Measurements from ENCODE around the gene FGD2.

Gene FGD2

DNA sequence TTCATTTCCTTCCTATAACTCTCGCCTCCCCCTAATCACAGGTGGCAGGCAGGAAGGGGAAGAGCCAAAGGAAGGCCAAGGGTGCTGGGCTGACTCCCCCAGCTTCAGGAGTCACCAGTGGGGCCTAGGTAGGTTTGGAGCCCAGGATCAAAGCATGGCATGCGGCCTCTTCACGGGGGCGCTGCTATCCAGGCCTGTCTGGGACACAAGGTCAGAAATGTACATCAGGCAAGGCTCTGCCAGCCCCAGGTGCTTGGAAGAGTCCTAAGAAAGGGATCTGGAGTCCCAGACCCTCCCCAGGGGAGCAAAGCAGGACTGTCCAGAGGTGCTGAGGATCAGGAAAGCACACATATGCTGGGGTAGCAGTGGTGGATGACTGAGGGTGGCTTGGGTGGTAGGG lies 40.5 kb upstream of the FGD2 start:
- no peak for TF ChIP-seq ZNF274 (IDR thresholded peaks at IDR 0.05; ENCODE audit: low read depth, low read length)
- no peak overlapping the region for H3K4me3 ChIP-seq (ENCODE audit: low read length)

GRCh38 chr6:36967301-36967700 lies 38.2 kb upstream of the FGD2 start:
- no peak overlapping the region for H3K4me3 ChIP-seq (ENCODE audit: low read length)

GRCh38 chr6:36967757-36968156 lies 37.7 kb upstream of the FGD2 start:
- no peak overlapping the region for H3K4me3 ChIP-seq (ENCODE audit: low read length)
- no peak for TF ChIP-seq ZNF274 (IDR thresholded peaks at IDR 0.05; ENCODE audit: low read depth, low read length)

More at GRCh38 chr6:36967301-36967700, 38.2 kb upstream of the FGD2 start:
- TF ChIP-seq ZNF274 (IDR thresholded peaks at IDR 0.05; ENCODE audit: low read depth, low read length) = no peak

- H3K4me3 ChIP-seq (ENCODE audit: low read length) = no peak overlapping the region
- no peak for TF ChIP-seq ZNF274 (IDR thresholded peaks at IDR 0.05; ENCODE audit: low read depth, low read length)
These were observed 37.0 kb upstream of the FGD2 start for GRCh38 chr6:36968266-36968977.

DNA sequence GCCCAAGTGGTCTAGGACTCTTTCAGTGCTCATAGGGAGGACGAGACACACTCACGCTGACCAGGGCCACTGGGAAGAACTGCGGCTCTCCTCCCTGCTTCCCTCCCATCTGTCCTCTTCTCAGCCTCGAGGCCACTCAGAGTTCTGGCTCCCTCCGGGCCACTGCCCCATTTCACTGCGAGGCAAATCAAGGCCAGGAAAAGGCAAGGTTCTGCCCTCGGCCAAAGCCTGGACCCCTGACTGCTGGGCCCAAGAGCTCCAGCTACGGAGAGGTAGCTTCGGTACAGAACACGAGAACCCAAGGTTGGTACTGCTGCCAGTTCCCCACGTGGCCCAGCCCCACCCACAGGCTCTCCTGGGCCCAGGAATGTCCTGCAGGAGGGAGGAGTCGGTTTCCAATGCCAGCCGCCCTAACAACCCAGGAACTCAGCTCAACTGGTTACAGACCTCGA lies 36.2 kb upstream of the FGD2 start:
- TF ChIP-seq ZNF274 (IDR thresholded peaks at IDR 0.05; ENCODE audit: low read depth, low read length) = no peak
- H3K4me3 ChIP-seq (ENCODE audit: low read length) = no peak overlapping the region

DNA sequence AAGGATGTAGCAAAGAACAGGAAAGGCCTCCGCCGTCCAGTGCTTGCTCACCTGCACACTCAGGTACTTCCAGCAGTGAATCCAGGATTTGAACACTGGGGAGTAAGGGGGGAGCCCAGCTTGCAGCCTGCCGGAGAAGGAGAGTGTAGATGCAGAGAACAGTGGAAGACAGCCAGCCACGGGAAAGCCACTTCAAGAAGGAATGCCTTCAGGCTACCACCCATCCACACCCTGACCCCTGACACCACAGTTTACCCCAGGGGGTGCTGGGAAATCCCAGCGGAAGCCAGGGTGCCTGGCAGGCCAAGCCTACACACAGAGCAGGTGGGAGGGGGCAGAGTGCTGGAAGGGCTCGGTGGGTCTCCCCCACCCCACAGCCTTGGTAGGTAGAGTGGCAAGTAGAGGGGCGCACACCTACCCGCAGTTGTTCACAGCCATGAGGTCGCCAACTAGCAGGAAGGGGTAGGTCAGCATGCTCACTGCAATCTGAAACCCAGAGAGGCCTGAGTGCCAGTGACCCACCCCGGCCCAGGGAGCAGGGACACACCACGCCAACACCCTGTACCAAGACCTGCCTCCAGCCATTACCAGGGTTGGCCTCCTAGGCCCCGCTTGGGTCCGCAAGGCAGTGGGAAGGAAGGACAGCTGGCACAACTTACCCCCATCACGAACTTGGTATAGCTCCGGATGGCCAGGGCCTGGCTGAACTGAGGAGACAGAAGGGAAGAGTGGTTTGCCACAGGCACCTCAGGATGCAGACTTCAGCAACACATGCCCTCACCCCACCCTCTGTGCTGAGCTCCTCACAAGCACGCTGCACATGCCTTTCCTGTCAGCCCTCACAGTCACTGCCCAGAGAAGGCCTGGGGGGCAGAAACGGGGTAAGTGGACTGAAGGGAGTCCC lies 35.2 kb upstream of the FGD2 start:
- no peak overlapping the region for H3K4me3 ChIP-seq (ENCODE audit: low read length)
- no peak for TF ChIP-seq ZNF274 (IDR thresholded peaks at IDR 0.05; ENCODE audit: low read depth, low read length)

GRCh38 chr6:36970892-36971842 lies 34.3 kb upstream of the FGD2 start:
- no peak overlapping the region for H3K4me3 ChIP-seq (ENCODE audit: low read length)
- no peak for TF ChIP-seq ZNF274 (IDR thresholded peaks at IDR 0.05; ENCODE audit: low read depth, low read length)

DNA sequence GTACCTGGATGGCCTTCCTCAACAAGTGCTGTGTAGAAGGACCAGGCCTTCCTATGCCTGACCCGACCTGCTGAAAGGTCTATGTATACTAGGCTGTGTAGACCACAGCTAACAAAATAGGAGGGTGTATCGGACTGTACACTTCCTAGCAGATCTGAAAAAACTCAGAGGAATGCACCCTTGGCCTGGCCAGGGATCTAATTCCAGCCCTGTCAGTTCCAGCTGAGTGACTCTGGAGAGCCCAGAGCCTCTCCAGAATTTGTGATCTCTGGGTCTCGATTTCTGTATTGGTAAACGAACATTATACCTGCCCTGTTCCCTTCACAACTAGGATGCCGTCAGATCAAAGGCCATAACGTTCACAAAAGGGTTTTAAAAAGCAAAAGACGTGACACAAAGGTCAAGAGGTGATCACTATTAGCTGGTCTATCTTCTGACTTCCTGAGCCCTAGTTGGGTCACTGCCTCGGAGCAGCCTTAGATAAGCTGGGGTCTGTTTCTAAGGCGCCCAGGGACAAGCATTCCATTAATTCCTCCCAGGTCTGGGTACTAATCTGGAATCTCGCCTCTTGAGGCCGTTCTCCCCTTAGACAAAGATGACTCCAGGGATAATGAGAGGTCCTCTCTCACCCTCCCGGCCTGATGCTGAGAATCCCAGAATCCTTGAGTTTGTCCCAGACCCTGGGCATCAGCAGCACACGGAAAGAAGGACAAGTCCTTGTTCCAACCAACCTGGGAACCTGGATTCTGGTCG lies 33.4 kb upstream of the FGD2 start:
- no peak for TF ChIP-seq ZNF274 (IDR thresholded peaks at IDR 0.05; ENCODE audit: low read depth, low read length)
- no peak overlapping the region for H3K4me3 ChIP-seq (ENCODE audit: low read length)

DNA sequence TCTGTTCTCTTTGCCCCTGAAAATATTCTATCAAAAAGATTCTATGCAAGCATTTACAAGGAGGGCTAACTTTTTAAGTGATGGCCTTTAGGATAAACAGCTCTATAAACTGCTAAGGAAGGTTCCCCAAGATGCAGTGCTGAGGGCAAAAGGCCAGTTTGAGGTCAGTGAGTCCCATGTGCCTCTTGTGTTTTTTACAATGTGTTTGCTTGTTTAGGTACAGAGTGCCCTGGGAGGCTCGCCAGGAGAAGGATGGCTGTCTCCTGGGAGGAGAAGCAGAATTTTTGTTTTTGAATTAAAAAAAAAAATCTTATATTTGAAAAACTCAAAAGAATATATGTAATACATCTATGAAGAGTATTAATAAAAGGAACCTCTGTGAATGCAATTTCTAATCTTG lies 32.3 kb upstream of the FGD2 start:
- no peak overlapping the region for H3K4me3 ChIP-seq (ENCODE audit: low read length)
- TF ChIP-seq ZNF274 (IDR thresholded peaks at IDR 0.05; ENCODE audit: low read depth, low read length) = no peak

DNA sequence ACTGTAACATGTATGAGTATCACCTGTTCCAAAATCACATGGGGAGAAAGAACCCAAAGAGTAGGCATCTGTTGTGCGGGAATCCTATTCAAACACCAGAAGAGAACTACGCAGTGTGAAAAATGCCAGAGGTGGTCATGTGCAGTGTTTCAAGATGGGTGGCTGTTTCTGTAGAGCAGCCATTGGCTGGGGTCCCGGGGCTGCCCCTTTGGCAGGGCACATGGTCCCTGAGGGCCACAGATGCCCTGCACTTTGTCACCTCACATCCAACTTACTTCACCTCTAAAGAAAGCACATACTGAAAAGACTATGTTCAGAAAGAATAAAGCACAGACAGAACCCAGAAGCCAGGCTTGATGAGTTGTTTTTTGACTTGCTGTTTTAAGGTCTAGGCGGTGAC lies 31.8 kb upstream of the FGD2 start:
- TF ChIP-seq ZNF274 (IDR thresholded peaks at IDR 0.05; ENCODE audit: low read depth, low read length) = no peak
- no peak overlapping the region for H3K4me3 ChIP-seq (ENCODE audit: low read length)

DNA sequence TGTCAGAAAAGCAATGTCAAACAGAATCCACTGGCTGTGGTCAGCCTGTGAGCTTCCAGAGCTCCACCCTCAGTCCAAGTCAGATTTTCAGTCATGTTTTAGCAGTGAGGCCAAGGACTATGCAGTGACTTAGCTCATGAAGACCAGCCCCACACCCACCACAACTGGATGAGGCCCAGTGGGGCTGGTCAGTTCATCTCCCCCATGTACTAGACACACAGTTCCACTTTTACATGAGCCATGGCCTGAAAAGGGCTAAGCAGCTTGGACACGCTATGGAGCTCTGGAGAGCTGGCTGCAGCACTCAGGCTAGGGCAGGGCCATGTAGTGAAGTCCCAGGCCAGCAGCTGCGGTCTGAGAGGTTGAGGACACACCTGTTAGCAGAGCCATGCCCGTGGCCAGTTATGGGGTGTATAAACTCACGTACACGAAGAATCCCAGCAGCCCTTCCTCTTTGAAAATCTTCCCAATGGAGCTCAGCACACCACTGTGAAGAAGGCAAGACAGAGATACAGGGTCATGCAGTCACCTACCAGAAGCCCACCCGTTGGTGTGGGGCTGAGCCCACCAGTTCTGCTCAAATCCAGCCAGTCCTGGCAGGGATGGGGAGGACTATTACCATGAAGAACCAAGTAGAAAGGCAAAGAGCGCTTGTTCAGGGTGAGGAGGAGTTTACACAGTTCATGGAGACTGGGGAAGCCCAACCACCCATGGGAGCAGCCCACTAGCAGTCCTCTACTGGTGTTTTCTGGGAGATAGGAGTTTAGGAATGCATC lies 30.0 kb upstream of the FGD2 start:
- no peak for TF ChIP-seq ZNF274 (IDR thresholded peaks at IDR 0.05; ENCODE audit: low read depth, low read length)
- no peak overlapping the region for H3K4me3 ChIP-seq (ENCODE audit: low read length)

DNA sequence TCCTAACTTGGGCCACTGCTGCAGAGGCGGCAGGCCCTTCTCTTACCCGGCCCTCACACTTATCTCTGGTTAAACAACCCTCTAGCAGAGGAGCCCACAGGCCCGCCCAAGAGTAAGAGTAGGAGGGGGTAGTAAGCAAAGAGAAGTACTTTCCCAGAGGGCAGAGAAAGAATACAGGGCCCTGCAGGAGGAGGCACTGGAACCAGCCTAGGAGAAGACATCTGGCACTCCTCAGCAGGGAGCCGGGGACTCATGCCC lies 29.5 kb upstream of the FGD2 start:
- no peak for TF ChIP-seq ZNF274 (IDR thresholded peaks at IDR 0.05; ENCODE audit: low read depth, low read length)
- H3K4me3 ChIP-seq (ENCODE audit: low read length) = no peak overlapping the region

GRCh38 chr6:36976509-36976908 lies 28.9 kb upstream of the FGD2 start:
- no peak for TF ChIP-seq ZNF274 (IDR thresholded peaks at IDR 0.05; ENCODE audit: low read depth, low read length)
- no peak overlapping the region for H3K4me3 ChIP-seq (ENCODE audit: low read length)

Data from GM08714 (cell line).